KMS-11 (cell line): Measurements from ENCODE around the gene KRTAP10-1.

ENCODE experiments used
- H2AFZ ChIP-seq: fragments of 200-600 bp; sonication (generic); 2 replicates; pipeline ENCODE4 v1.6.1; 2016; ENCODE audit warnings: antibody characterized with exemption, mixed run types, low read depth
- H3K27ac ChIP-seq: fragments of 200-600 bp; sonication (generic); 2 replicates; pipeline ENCODE4 v1.6.1; 2016; ENCODE audit warnings: mild to moderate bottlenecking, mixed run types
- H3K27me3 ChIP-seq: fragments of 200-600 bp; sonication (generic); 2 replicates; pipeline ENCODE4 v1.6.1; 2017; ENCODE audit warnings: mild to moderate bottlenecking, low read depth, mixed run types, moderate library complexity; ENCODE audit not compliant: insufficient read depth
- H3K36me3 ChIP-seq: fragments of 200-600 bp; sonication (generic); 2 replicates; pipeline ENCODE4 v1.6.1; 2017; ENCODE audit warnings: mild to moderate bottlenecking, mixed run types; ENCODE audit not compliant: insufficient read depth
- H3K4me1 ChIP-seq: fragments of 200-600 bp; sonication (generic); 2 replicates; pipeline ENCODE4 v1.6.1; 2016; ENCODE audit warnings: mild to moderate bottlenecking, low read depth, mixed run types; ENCODE audit not compliant: poor library complexity, severe bottlenecking
- H3K4me2 ChIP-seq: fragments of 200-600 bp; sonication (generic); 2 replicates; pipeline ENCODE4 v1.7.0; 2016; ENCODE audit warnings: mild to moderate bottlenecking, mixed run types
- H3K4me3 ChIP-seq: fragments of 200-600 bp; sonication (generic); IDR thresholded peaks from 2 replicates; pipeline ENCODE4 v1.6.1; 2017; ENCODE audit warnings: low read depth, low read length, mixed read lengths; ENCODE audit not compliant: insufficient read depth
- H3K79me2 ChIP-seq: fragments of 200-600 bp; sonication (generic); 2 replicates; pipeline ENCODE4 v1.6.1; 2016; ENCODE audit warnings: low read depth, mixed run types; ENCODE audit not compliant: insufficient read depth
- H3K9ac ChIP-seq: fragments of 200-600 bp; sonication (generic); 2 replicates; pipeline ENCODE4 v1.6.1; 2016; ENCODE audit warnings: mild to moderate bottlenecking, mixed run types
- H4K20me1 ChIP-seq: fragments of 200-600 bp; sonication (generic); 2 replicates; pipeline ENCODE4 v1.6.1; 2016; ENCODE audit warnings: mild to moderate bottlenecking, mixed run types; ENCODE audit not compliant: insufficient read depth
- CTCF ChIP-seq: fragments of 200-600 bp; sonication (generic); conservative IDR thresholded peaks from 2 replicates; pipeline ENCODE4 v1.6.1; 2017; ENCODE audit warnings: low read depth, mild to moderate bottlenecking, antibody characterized with exemption, low read length, moderate library complexity, mixed read lengths

Gene KRTAP10-1

GRCh38 chr21:44530221-44530902 is 9.6 kb downstream of the KRTAP10-1 start:
- TF ChIP-seq CTCF: no peak
- H3K9ac ChIP-seq: no peak overlapping the region
- H4K20me1 ChIP-seq: no peaks in the 10 kb centered on the region
- peaks cover 51% of the 10 kb centered on the region for H3K27me3 ChIP-seq
- H3K4me2 ChIP-seq: no peak overlapping the region
- H3K27ac ChIP-seq: no peak overlapping the region
- H3K36me3 ChIP-seq: no peaks in the 10 kb centered on the region
- H3K4me1 ChIP-seq: no peaks in the 10 kb centered on the region
- H2AFZ ChIP-seq: no peak overlapping the region
- no peak overlapping the region for H3K4me3 ChIP-seq
- H3K79me2 ChIP-seq: no peaks in the 10 kb centered on the region

GRCh38 chr21:44529503-44530125 is 10.4 kb downstream of the KRTAP10-1 start:
- Histone ChIP-seq H4K20me1 (no peaks in the 10 kb centered on the region), H3K9ac (no peak overlapping the region), H3K4me1 (no peaks in the 10 kb centered on the region), H3K4me2 (no peak overlapping the region), H2AFZ (no peak overlapping the region), H3K4me3 (no peak overlapping the region), H3K27ac (no peak overlapping the region), H3K36me3 (no peaks in the 10 kb centered on the region), H3K27me3 (peaks cover 51% of the 10 kb centered on the region), H3K79me2 (no peaks in the 10 kb centered on the region)
- TF ChIP-seq CTCF: no peak

GRCh38 chr21:44529011-44529421 is 11.0 kb downstream of the KRTAP10-1 start:
- no peaks in the 10 kb centered on the region for H3K36me3 ChIP-seq
- H2AFZ ChIP-seq: no peak overlapping the region
- no peak overlapping the region for H3K4me3 ChIP-seq
- H3K27me3 ChIP-seq: peaks cover 51% of the 10 kb centered on the region
- TF ChIP-seq CTCF: no peak
- no peaks in the 10 kb centered on the region for H3K4me1 ChIP-seq
- no peak overlapping the region for H3K9ac ChIP-seq
- H4K20me1 ChIP-seq: no peaks in the 10 kb centered on the region
- no peak overlapping the region for H3K27ac ChIP-seq
- no peak overlapping the region for H3K4me2 ChIP-seq
- no peaks in the 10 kb centered on the region for H3K79me2 ChIP-seq

- no peaks in the 10 kb centered on the region for H3K4me1 ChIP-seq
- TF ChIP-seq CTCF: no peak
- H3K4me2 ChIP-seq: no peak overlapping the region
- H2AFZ ChIP-seq: no peak overlapping the region
- H3K79me2 ChIP-seq: no peaks in the 10 kb centered on the region
- peaks cover 51% of the 10 kb centered on the region for H3K27me3 ChIP-seq
- no peak overlapping the region for H3K4me3 ChIP-seq
- H3K27ac ChIP-seq: no peak overlapping the region
- H3K36me3 ChIP-seq: no peaks in the 10 kb centered on the region
- H4K20me1 ChIP-seq: no peaks in the 10 kb centered on the region
- H3K9ac ChIP-seq: no peak overlapping the region
Observed at GRCh38 chr21:44528634-44528995, 11.4 kb downstream of the KRTAP10-1 start.
